GM19438 (cell line): Measurements from ENCODE around the gene TTC24.
"Not testable (repeated sequence)": the region's sequence is repeated elsewhere in the genome, so short reads cannot be mapped to it uniquely, and the experiment has no call there.

Experiments used
- ATAC-seq: cut with Tn5 transposase; IDR thresholded peaks from one replicate; pipeline ENCODE4 v1.9.1; 2021; ENCODE audit warnings: low read depth; ENCODE audit not compliant: unreplicated experiment

TTC24 gene

GRCh38 chr1:156584813-156585212 lies 5.3 kb downstream of the TTC24 start:
- ATAC-seq, result no peak

DNA sequence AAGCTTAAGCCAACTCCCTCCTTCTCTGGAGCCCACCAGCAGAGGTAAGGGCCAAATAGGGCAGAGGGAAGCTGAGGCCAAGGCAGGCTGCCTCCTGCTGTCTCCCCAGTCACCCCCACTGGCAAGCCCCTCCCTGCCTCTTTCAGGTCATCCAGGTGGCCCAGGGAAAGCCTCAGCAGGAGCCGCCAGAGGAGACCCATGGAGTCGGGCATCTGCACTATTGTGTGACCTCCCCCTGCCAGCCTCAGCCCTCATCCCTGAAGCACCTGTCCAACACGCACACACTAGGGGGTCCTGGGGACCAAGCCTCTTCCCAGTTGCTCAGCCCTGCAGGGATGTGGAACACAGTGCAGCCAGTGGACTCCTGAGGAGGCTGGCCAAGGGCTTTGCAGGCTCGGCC lies 6.8 kb downstream of the TTC24 start:
- ATAC-seq, result no peak

- no peak for ATAC-seq
These were observed 7.5 kb downstream of the TTC24 start for GRCh38 chr1:156586892-156587477.

- not testable (repeated sequence) for ATAC-seq
These were observed 8.4 kb downstream of the TTC24 start for GRCh38 chr1:156587927-156588326.

- ATAC-seq, result no peak
These were observed 10.0 kb downstream of the TTC24 start for GRCh38 chr1:156589546-156589945.

- no peak for ATAC-seq
These were observed 11.0 kb downstream of the TTC24 start for GRCh38 chr1:156590326-156591180.

GRCh38 chr1:156591181-156591431 lies 11.6 kb downstream of the TTC24 start:
- peak; percentile 7 for ATAC-seq

GRCh38 chr1:156591432-156592157 lies 12.1 kb downstream of the TTC24 start, which contains the start of gene NAXE:
NAXE (plus strand) TSS chr1:156591776; CDS start chr1:156591805, 29 bp downstream.
- ATAC-seq, result peak; percentile 92

DNA sequence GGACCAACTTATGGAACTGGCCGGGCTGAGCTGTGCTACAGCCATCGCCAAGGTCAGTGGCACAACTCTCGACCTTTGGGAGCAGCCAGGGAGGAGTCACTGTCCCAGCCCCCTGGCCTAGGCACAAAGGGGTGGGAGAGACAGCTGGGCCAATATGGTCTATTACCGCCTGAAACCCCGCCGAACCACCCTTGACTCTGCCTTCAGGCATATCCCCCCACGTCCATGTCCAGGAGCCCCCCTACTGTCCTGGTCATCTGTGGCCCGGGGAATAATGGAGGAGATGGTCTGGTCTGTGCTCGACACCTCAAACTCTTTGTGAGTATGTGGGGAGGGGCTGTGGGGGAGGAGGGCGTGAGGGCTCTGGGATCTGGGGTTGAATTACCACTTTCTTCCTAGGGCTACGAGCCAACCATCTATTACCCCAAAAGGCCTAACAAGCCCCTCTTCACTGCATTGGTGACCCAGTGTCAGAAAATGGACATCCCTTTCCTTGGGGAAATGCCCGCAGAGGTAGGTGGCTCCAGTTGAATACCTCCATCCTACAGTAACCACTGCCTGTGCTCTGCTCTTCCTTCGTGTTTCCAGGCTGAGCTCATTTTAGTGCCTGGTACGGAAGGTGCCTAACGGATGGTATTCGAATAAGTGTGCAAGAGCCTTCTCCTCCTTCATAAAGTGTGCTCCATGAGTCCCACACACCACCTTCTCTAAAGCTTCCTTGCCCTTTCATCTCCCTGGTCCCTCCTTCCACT lies 12.8 kb downstream of the TTC24 start:
- no peak for ATAC-seq

- ATAC-seq, result no peak
These were observed 13.6 kb downstream of the TTC24 start for GRCh38 chr1:156592910-156593660.

- no peak for ATAC-seq
These were observed 14.1 kb downstream of the TTC24 start for GRCh38 chr1:156593661-156593989.

DNA sequence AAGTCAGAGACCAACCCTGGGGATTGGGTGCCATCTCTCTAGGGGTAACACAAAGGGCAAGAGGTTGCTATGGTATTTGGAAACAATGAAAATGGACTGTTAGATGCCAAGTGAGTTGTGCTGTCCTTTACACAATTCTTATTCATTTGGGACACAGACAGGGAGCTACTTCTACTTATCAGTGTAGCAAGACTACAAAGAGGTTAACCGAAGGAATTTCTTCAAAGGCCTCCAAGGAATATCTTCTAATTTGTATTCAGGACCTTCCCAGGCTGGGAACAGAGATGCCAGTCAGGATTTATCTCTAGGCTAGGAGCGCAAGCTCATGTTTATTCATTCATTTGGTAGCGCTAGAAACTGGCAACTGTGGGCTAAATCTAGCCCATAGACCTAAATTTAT lies 14.7 kb downstream of the TTC24 start:
- ATAC-seq, result no peak

DNA sequence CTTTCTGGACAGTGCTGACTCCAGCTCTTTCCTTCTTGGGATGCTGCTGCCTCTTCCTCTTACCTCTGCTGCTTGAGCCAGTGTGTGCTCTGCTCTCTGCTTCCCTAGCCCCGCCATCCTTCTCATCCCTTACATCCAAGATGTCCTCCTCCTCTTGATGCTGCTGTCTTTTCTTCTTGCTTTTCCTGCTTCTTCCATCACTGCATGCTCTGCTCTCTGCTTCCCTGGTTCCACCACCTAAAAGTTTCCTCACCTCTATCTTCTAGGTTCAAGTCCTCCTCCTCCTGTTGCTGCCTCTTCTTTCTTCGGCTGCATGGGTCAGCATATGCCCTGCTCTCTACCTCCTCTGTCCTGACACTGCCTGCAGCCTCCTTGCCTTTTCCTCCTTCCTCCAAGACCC lies 15.5 kb downstream of the TTC24 start:
- ATAC-seq, result no peak

- no peak for ATAC-seq
These were observed 16.9 kb downstream of the TTC24 start for GRCh38 chr1:156596426-156596825.

DNA sequence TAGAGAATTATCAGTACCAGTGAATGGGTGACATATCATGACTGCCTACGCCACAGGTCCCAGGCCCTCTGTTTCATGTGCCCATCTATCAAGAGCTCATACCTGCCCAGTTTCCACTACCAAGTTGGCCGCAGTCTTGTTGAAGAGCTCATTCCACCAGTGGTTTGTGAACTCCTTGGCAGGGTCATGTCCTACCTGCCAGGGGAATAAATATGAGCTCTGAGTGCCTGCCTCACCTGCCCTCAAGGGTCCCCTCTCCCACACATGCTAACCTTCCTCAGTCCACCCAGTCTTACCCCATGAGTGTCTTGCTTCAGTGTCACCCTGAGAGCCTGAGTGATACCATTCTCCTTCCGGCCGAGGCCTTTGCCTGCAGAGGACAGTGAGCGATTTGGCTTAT lies 18.6 kb downstream of the TTC24 start:
- no peak for ATAC-seq

GRCh38 chr1:156598731-156599432 lies 19.4 kb downstream of the TTC24 start:
- no peak for ATAC-seq

- ATAC-seq, result no peak
These were observed 20.3 kb downstream of the TTC24 start for GRCh38 chr1:156599811-156600210.

- ATAC-seq, result no peak
These were observed 21.2 kb downstream of the TTC24 start for GRCh38 chr1:156600733-156601121.

DNA sequence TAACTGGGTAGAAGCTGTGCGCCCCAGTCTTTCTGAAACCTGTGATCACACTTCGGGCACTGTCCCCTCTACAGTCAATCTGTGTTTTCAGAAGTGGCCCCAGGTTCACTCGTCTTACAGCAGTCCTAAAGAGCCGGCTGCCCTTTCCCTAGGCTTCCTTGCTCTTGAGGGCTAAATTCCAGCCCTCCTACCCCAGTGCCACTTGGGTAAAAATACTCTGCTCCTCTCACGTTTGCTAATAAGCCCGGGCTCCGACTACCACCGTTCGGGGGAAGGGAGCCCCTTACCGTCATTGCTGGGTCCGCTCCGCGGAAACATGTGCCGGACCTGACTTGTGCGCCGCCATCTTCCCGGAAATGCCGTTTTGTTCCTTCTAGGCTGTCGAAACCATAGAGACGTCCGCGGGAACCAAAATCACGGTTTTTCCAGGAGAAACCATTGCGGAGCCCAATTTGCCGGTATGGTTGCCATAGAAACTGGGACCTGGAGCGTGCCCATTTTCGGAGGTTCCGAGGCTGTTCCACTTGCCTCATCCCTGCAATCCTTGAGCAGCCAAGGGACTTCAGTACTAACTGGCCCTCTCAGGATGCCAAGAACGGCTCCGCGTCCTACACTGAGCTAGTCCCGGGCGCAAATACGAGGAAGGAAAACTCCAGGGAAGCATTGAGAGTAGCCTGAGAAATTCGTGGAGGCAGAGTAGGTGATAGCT lies 21.8 kb downstream of the TTC24 start, which contains the start of gene GPATCH4:
Gene GPATCH4, minus strand, starts transcription at position 358 of the 709 bp plus-strand sequence.
- no peak for ATAC-seq
